Frontal cortex (tissue), 4 donors: Measurements from ENCODE around the gene EFCAB7. TPM values are rescaled to one million over a fixed set of nuclear protein-coding genes. Genes with fewer than 3 reads are reported as not detected.
A peak's percentile ranks its signal among the peaks of the same experiment; 100 is the strongest.
"Not testable (repeated sequence)": the region's sequence is repeated elsewhere in the genome, so short reads cannot be mapped to it uniquely, and the experiment has no call there.

Experiments
- DNase-seq, 2 donors: peaks; one replicate each; pipeline ENCODE4 v3.0.0; 2012; ENCODE audit warnings: low spot score in 2 of 2
- FAIRE-seq: peaks from 2 replicates; lab custom pipeline; 2012; peaks lifted over from hg19 to GRCh38; lab: Jason Lieb, UNC
- total RNA-seq: library from RNA; depleted of rRNA; stranded (reverse); fragments of >200 nt; gene quantifications from one replicate; pipeline ENCODE4 v1.2.3, GENCODE V29; 2014
- donor health status: control.
- donor health status: control.
- donor health status: control.

Gene EFCAB7
- total RNA-seq, 1 donor from 2014 or later: 42.4 TPM

- FAIRE-seq: no peak
- DNase-seq: no peak
These were observed 24.4 kb downstream of the EFCAB7 start for GRCh38 chr1:63547621-63548294.

- no peak for DNase-seq
- no peak for FAIRE-seq
These were observed 25.0 kb downstream of the EFCAB7 start for GRCh38 chr1:63548303-63548702.

GRCh38 chr1:63548877-63549276 is 25.6 kb downstream of the EFCAB7 start:
- FAIRE-seq (no peak), DNase-seq (no peak)

- no peak for FAIRE-seq
- DNase-seq: no peak
These were observed 32.2 kb downstream of the EFCAB7 start for GRCh38 chr1:63555480-63555879.

- FAIRE-seq (no peak), DNase-seq (no peak)
These were observed 34.2 kb downstream of the EFCAB7 start for GRCh38 chr1:63557365-63557987.

- DNase-seq (no peak), FAIRE-seq (no peak)
These were observed 36.0 kb downstream of the EFCAB7 start for GRCh38 chr1:63559357-63559756.

GRCh38 chr1:63563745-63564144 is 40.4 kb downstream of the EFCAB7 start:
- no peak for FAIRE-seq
- DNase-seq: no peak

GRCh38 chr1:63569068-63569467 is 45.7 kb downstream of the EFCAB7 start:
- FAIRE-seq (no peak), DNase-seq (no peak)

GRCh38 chr1:63569640-63570316 is 46.5 kb downstream of the EFCAB7 start:
- FAIRE-seq: no peak
- DNase-seq: no peak

- FAIRE-seq: not testable (repeated sequence)
These were observed 49.4 kb downstream of the EFCAB7 start for GRCh38 chr1:63572686-63573085.

GRCh38 chr1:63574203-63574796 is 51.0 kb downstream of the EFCAB7 start:
- DNase-seq, FAIRE-seq: not testable (repeated sequence)

More at GRCh38 chr1:63572686-63573085, 49.4 kb downstream of the EFCAB7 start:
- not testable (repeated sequence) for DNase-seq

- DNase-seq: no peak
- no peak for FAIRE-seq
These were observed 52.1 kb downstream of the EFCAB7 start for GRCh38 chr1:63575340-63575826.

- DNase-seq, FAIRE-seq: not testable (repeated sequence)
These were observed 63.0 kb downstream of the EFCAB7 start for GRCh38 chr1:63586326-63586725.

GRCh38 chr1:63590166-63590560 is 66.8 kb downstream of the EFCAB7 start:
- FAIRE-seq (no peak), DNase-seq (no peak)

- FAIRE-seq (no peak), DNase-seq (no peak)
These were observed 69.4 kb downstream of the EFCAB7 start for GRCh38 chr1:63592536-63593302.

GRCh38 chr1:63593303-63593885 is 70.1 kb downstream of the EFCAB7 start, which contains the start of gene PGM1:
TSS of gene PGM1 (plus strand) at chr1:63593411. CDS start at chr1:63593489, 78 bp downstream.
- FAIRE-seq (no peak), DNase-seq (peak; percentile 68 to 69)

GRCh38 chr1:63593886-63594605 is 70.7 kb downstream of the EFCAB7 start:
- DNase-seq (peak; percentile 19 to 41), FAIRE-seq (no peak)

- DNase-seq: no peak
- no peak for FAIRE-seq
These were observed 72.1 kb downstream of the EFCAB7 start for GRCh38 chr1:63595435-63595834.

GRCh38 chr1:63599799-63600198 is 76.5 kb downstream of the EFCAB7 start:
- DNase-seq (no peak), FAIRE-seq (no peak)
